Adrenal gland (tissue), 5 donors: ENCODE results near the gene RGS8.

Source experiments
- POLR2A ChIP-seq, 2 donors: fragments of 450-650 bp; IDR thresholded peaks; one replicate each; pipeline ENCODE4 v1.6.1; 2017; ENCODE audit warnings: antibody characterized with exemption in 2 of 2, mild to moderate bottlenecking in 2 of 2, moderate library complexity in 1 of 2
- TF ChIP-seq, protein P1 (sequence below), 6 experiments: fragments of 450-650 bp in 4 of 6; fragments of 200-600 bp in 2 of 6; sonication (generic) in 1 of 6; IDR thresholded peaks; 1 replicate in 5 of 6; 2 replicates in 1 of 6; pipeline versions ENCODE4 v1.5.1 to v1.8.0; 2016 to 2021; ENCODE audit warnings: antibody characterized with exemption in 6 of 6, mild to moderate bottlenecking in 2 of 6, moderate library complexity in 1 of 6
- donor health status: DM: no; HTN: no; CAD: no.

DNA sequence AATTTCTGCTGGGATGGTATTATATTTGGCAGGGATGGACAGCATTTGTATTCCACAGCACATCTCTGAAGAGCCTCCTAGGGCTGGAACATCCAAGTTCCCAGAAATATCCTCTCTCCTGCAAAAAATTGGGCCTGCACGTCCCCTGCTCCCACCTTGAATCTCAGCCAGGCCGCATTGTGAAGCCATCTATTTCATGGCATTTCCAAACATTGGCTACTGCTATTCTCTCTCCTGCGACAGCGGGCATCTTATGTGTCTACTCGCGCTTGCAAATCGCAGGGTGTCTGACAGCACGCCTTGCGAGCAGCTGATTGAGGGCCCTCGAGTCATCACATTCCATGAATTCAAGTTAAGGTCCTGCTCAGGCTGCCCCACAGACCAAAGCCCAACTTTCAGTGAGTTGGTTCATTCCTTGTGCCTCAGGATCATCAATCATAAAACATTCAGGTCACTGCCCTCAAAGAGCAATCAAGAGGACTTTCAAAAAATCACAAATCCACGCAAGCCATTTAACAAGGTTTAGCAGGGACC lies 15.8 kb downstream of the RGS8 start:
- TF ChIP-seq, protein P1, sequence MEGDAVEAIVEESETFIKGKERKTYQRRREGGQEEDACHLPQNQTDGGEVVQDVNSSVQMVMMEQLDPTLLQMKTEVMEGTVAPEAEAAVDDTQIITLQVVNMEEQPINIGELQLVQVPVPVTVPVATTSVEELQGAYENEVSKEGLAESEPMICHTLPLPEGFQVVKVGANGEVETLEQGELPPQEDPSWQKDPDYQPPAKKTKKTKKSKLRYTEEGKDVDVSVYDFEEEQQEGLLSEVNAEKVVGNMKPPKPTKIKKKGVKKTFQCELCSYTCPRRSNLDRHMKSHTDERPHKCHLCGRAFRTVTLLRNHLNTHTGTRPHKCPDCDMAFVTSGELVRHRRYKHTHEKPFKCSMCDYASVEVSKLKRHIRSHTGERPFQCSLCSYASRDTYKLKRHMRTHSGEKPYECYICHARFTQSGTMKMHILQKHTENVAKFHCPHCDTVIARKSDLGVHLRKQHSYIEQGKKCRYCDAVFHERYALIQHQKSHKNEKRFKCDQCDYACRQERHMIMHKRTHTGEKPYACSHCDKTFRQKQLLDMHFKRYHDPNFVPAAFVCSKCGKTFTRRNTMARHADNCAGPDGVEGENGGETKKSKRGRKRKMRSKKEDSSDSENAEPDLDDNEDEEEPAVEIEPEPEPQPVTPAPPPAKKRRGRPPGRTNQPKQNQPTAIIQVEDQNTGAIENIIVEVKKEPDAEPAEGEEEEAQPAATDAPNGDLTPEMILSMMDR (IDR thresholded peaks at IDR 0.05): no peak
- TF ChIP-seq POLR2A (IDR thresholded peaks at IDR 0.05): no peak
